Fibroblast of lung (primary cell): ENCODE data around the gene FUT8.

Source experiments
- EZH2 ChIP-seq: IDR thresholded peaks from 2 replicates; pipeline ENCODE4 v1.5.1; 2012; ENCODE audit warnings: low read length, control low read depth, mild to moderate bottlenecking; ENCODE audit errors: missing control alignments
- TF ChIP-seq, protein P1 (sequence below), 2 donors: IDR thresholded peaks in 1 of 2; conservative IDR thresholded peaks in 1 of 2; 1 replicate in 1 of 2; 2 replicates in 1 of 2; pipeline ENCODE4 v1.5.1; 2011 to 2012; ENCODE audit warnings: low read length in 2 of 2, control low read depth in 1 of 2, inconsistent platforms in 1 of 2, low read depth in 1 of 2, mild to moderate bottlenecking in 1 of 2

DNA sequence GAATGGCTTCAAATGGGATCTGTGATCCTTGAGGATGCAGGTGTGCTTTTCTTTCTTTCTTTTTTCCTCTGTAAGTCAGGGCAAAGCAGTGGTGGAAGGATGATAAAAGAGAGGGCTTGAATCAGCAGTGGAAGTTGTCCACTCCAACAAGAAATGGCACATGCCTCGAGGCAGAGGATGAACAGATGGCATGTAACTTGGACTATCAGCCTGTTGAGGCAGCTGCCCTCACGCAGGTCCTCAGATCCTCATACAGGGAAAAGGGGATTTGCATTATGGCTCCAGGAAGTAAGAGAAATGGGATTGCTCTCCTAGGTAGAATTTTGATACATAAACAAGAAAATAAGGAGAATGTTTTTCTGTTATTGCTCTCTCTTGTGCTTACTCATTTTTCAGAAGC is 368.0 kb downstream of the FUT8 start:
- TF ChIP-seq, protein P1, sequence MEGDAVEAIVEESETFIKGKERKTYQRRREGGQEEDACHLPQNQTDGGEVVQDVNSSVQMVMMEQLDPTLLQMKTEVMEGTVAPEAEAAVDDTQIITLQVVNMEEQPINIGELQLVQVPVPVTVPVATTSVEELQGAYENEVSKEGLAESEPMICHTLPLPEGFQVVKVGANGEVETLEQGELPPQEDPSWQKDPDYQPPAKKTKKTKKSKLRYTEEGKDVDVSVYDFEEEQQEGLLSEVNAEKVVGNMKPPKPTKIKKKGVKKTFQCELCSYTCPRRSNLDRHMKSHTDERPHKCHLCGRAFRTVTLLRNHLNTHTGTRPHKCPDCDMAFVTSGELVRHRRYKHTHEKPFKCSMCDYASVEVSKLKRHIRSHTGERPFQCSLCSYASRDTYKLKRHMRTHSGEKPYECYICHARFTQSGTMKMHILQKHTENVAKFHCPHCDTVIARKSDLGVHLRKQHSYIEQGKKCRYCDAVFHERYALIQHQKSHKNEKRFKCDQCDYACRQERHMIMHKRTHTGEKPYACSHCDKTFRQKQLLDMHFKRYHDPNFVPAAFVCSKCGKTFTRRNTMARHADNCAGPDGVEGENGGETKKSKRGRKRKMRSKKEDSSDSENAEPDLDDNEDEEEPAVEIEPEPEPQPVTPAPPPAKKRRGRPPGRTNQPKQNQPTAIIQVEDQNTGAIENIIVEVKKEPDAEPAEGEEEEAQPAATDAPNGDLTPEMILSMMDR (conservative IDR thresholded peaks at IDR 0.05 in 1 of 2, IDR thresholded peaks at IDR 0.05 in 1 of 2; ENCODE audit: low read depth in 1 of 2, low read length in 2 of 2): no peak
- no peak for TF ChIP-seq EZH2
